C4-2B (cell line): ENCODE data around the gene ADGRE2.

Experiments used
- CTCF ChIP-seq: fragments of 450-650 bp; conservative IDR thresholded peaks from 2 replicates; pipeline ENCODE4 v1.5.1; 2017; ENCODE audit warnings: mild to moderate bottlenecking
- ZFX ChIP-seq: fragments of 450-650 bp; IDR thresholded peaks from 2 replicates; pipeline ENCODE4 v1.6.1; 2017

DNA sequence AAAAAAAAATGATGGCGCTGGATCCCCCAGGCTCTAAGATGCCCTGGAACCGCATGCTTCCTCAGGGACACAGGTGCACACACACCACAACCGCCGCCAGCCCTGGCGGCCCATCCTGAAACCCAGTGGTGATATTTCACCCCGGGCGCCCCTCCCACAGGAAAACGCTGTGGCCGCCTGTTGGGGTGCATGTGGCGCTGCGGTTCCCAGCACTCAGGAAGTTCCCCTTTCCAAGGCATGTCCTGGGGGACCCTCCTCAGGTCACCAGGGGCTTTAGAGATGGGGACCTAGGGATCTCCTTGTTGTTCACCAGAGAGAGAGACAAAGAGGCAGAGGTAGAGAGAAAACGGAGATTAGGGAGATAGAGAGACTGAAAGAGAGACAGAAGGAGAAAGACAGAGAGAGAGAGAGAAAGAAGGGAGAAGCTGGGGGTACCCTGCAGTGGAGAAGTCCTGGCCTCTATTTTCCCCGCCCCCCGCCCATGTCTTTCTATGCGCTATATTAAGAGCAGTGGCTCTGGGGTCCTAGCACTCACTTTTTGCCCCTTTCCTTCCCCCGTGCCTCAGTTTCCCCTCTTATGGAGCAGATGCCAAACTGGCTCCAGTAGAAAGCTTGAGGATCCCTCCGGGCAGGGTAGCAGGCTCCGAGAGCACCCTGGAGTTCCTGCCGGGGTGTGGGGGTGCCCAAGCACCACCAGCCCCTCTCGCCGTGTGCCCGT is 2.3 kb downstream of the ADGRE2 start:
- TF ChIP-seq CTCF, result no peak
- TF ChIP-seq ZFX, result no peak
